ENCODE measurements around the gene CBARP. TPM values are rescaled to one million over a fixed set of nuclear protein-coding genes. Genes with fewer than 3 reads are reported as not detected.

Gene CBARP
- total and polyA plus RNA-seq, 8 donors, result 0.55 to 2.5 (median 1.3) TPM

- DNase-seq (no peak), ATAC-seq (no peak)
- Histone ChIP-seq H3K36me3 (no peaks in the 10 kb centered on the region), H3K4me3 (no peak overlapping the region), H3K9me3 (no peaks in the 10 kb centered on the region), H3K4me1 (peaks cover 0 to 15% of the 10 kb centered on the region in 2 donors), H3K27ac (no peak overlapping the region), H3K27me3 (no peaks in the 10 kb centered on the region)
- TF ChIP-seq CTCF (IDR thresholded peaks at IDR 0.05), result no peak
- intact Hi-C loops (cut with DNase I), result no loop called here
These were observed 38.3 kb downstream of the CBARP start for GRCh38 chr19:1199531-1199930.

- Histone ChIP-seq H3K36me3 (no peaks in the 10 kb centered on the region), H3K27ac (peak overlapping the region in 1 of 2 donors; percentile 23), H3K9me3 (no peaks in the 10 kb centered on the region), H3K4me3 (no peak overlapping the region), H3K27me3 (no peaks in the 10 kb centered on the region), H3K4me1 (peaks cover 0 to 11% of the 10 kb centered on the region in 2 donors)
- intact Hi-C loops (cut with DNase I), result no loop called here
- ATAC-seq (peak; percentile 88), DNase-seq (no peak)
- TF ChIP-seq CTCF (IDR thresholded peaks at IDR 0.05), result no peak
These were observed 48.4 kb downstream of the CBARP start for GRCh38 chr19:1189419-1189818.

- Histone ChIP-seq H3K27me3 (no peaks in the 10 kb centered on the region), H3K27ac (peak overlapping the region; percentile 8 to 57), H3K4me3 (no peak overlapping the region), H3K4me1 (peaks cover 8 to 47% of the 10 kb centered on the region in 2 donors), H3K36me3 (no peaks in the 10 kb centered on the region), H3K9me3 (no peaks in the 10 kb centered on the region)
- intact Hi-C loops (cut with DNase I), result no loop called here
- DNase-seq (peak in 2 of 4 donors; percentile 66 to 87), ATAC-seq (peak; percentile 54)
- TF ChIP-seq CTCF (IDR thresholded peaks at IDR 0.05), result no peak
These were observed 54.1 kb downstream of the CBARP start for GRCh38 chr19:1183543-1184172.

- TF ChIP-seq CTCF (IDR thresholded peaks at IDR 0.05), result no peak
- Histone ChIP-seq H3K27me3 (no peaks in the 10 kb centered on the region), H3K36me3 (no peaks in the 10 kb centered on the region), H3K27ac (no peak overlapping the region), H3K4me3 (no peak overlapping the region), H3K9me3 (no peaks in the 10 kb centered on the region), H3K4me1 (peaks cover 12 to 57% of the 10 kb centered on the region in 2 donors)
- intact Hi-C loops (cut with DNase I), result no loop called here
- ATAC-seq, result no peak
- no peak for DNase-seq
These were observed 55.1 kb downstream of the CBARP start for GRCh38 chr19:1182727-1183126.

GRCh38 chr19:1182068-1182467 lies 55.7 kb downstream of the CBARP start:
- Histone ChIP-seq H3K27me3 (no peaks in the 10 kb centered on the region), H3K9me3 (no peaks in the 10 kb centered on the region), H3K27ac (peak overlapping the region; percentile 78 to 90), H3K4me1 (peaks cover 17 to 63% of the 10 kb centered on the region in 2 donors), H3K36me3 (no peaks in the 10 kb centered on the region), H3K4me3 (no peak overlapping the region)
- DNase-seq (no peak), ATAC-seq (no peak)
- TF ChIP-seq CTCF (IDR thresholded peaks at IDR 0.05), result no peak
- intact Hi-C loops (cut with DNase I), result no loop called here

Measured in left lung (tissue), 10 donors.